WTC11 (cell line): ENCODE data around the gene FBXO7.

Experiments used
- CTCF ChIP-seq: fragments of 200-600 bp; IDR thresholded peaks from 2 replicates; pipeline ENCODE4 v1.8.0; 2022; ENCODE audit warnings: antibody characterized with exemption
- GRHL2 ChIP-seq: fragments of 250-450 bp; sonication (Bioruptor Pico); IDR thresholded peaks from 2 replicates; pipeline ENCODE4 v1.8.0; 2022; ENCODE audit warnings: mild to moderate bottlenecking, moderate library complexity; ENCODE audit not compliant: insufficient replicate concordance, severe bottlenecking
- SMAD3 ChIP-seq: sonication (generic); formaldehyde crosslinking; IDR thresholded peaks from 2 replicates; pipeline ENCODE4 v1.8.0; 2022; ENCODE audit warnings: missing genetic modification reagents, mild to moderate bottlenecking, borderline replicate concordance
- SMAD4 ChIP-seq: sonication (generic); formaldehyde crosslinking; IDR thresholded peaks from 2 replicates; pipeline ENCODE4 v1.8.0; 2022; ENCODE audit warnings: mild to moderate bottlenecking, missing genetic modification reagents
- SP1 ChIP-seq: sonication (generic); formaldehyde crosslinking; conservative IDR thresholded peaks from 2 replicates; pipeline ENCODE4 v1.8.1; 2022; ENCODE audit warnings: missing genetic modification reagents
- TCF7 ChIP-seq: sonication (generic); formaldehyde crosslinking; IDR thresholded peaks from 2 replicates; pipeline ENCODE4 v1.8.0; 2022; ENCODE audit warnings: mild to moderate bottlenecking, low read depth, missing genetic modification reagents, moderate library complexity
- TP53 ChIP-seq: sonication (generic); formaldehyde crosslinking; IDR thresholded peaks from 2 replicates; pipeline ENCODE4 v1.8.1; 2023; ENCODE audit warnings: mild to moderate bottlenecking, missing genetic modification reagents
- TF ChIP-seq, protein P1 (sequence below): sonication (generic); formaldehyde crosslinking; conservative IDR thresholded peaks from 2 replicates; pipeline ENCODE4 v1.8.1; 2022; ENCODE audit warnings: mild to moderate bottlenecking, missing genetic modification reagents
- TF ChIP-seq, protein P2 (sequence below): fragments of 250-450 bp; sonication (Bioruptor Pico); IDR thresholded peaks from 2 replicates; pipeline ENCODE4 v1.9.0; 2021; ENCODE audit warnings: mild to moderate bottlenecking, borderline replicate concordance
- TF ChIP-seq, protein P3 (sequence below): sonication (generic); formaldehyde crosslinking; IDR thresholded peaks from 2 replicates; pipeline ENCODE4 v1.8.0; 2023; ENCODE audit warnings: missing genetic modification reagents

GRCh38 chr22:32493551-32493950, 18.9 kb downstream of the FBXO7 start:
- no peak for TF ChIP-seq CTCF
- no peak for TF ChIP-seq SMAD4 (CRISPR knock-in tag)
- no peak for TF ChIP-seq GRHL2 (CRISPR knock-in tag)
- TF ChIP-seq, protein P1, sequence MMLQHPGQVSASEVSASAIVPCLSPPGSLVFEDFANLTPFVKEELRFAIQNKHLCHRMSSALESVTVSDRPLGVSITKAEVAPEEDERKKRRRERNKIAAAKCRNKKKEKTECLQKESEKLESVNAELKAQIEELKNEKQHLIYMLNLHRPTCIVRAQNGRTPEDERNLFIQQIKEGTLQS (CRISPR knock-in tag), result no peak
- TF ChIP-seq TP53 (CRISPR knock-in tag), result no peak
- no peak for TF ChIP-seq TCF7 (CRISPR knock-in tag)
- TF ChIP-seq, protein P2, sequence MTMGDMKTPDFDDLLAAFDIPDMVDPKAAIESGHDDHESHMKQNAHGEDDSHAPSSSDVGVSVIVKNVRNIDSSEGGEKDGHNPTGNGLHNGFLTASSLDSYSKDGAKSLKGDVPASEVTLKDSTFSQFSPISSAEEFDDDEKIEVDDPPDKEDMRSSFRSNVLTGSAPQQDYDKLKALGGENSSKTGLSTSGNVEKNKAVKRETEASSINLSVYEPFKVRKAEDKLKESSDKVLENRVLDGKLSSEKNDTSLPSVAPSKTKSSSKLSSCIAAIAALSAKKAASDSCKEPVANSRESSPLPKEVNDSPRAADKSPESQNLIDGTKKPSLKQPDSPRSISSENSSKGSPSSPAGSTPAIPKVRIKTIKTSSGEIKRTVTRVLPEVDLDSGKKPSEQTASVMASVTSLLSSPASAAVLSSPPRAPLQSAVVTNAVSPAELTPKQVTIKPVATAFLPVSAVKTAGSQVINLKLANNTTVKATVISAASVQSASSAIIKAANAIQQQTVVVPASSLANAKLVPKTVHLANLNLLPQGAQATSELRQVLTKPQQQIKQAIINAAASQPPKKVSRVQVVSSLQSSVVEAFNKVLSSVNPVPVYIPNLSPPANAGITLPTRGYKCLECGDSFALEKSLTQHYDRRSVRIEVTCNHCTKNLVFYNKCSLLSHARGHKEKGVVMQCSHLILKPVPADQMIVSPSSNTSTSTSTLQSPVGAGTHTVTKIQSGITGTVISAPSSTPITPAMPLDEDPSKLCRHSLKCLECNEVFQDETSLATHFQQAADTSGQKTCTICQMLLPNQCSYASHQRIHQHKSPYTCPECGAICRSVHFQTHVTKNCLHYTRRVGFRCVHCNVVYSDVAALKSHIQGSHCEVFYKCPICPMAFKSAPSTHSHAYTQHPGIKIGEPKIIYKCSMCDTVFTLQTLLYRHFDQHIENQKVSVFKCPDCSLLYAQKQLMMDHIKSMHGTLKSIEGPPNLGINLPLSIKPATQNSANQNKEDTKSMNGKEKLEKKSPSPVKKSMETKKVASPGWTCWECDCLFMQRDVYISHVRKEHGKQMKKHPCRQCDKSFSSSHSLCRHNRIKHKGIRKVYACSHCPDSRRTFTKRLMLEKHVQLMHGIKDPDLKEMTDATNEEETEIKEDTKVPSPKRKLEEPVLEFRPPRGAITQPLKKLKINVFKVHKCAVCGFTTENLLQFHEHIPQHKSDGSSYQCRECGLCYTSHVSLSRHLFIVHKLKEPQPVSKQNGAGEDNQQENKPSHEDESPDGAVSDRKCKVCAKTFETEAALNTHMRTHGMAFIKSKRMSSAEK (CRISPR knock-in tag), result no peak
- no peak for TF ChIP-seq SP1 (CRISPR knock-in tag)
- TF ChIP-seq, protein P3, sequence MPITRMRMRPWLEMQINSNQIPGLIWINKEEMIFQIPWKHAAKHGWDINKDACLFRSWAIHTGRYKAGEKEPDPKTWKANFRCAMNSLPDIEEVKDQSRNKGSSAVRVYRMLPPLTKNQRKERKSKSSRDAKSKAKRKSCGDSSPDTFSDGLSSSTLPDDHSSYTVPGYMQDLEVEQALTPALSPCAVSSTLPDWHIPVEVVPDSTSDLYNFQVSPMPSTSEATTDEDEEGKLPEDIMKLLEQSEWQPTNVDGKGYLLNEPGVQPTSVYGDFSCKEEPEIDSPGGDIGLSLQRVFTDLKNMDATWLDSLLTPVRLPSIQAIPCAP (CRISPR knock-in tag), result no peak
- no peak for TF ChIP-seq SMAD3 (CRISPR knock-in tag)
